WI38 (cell line): ENCODE measurements around the gene CRB1.

Source experiments
- H3K4me3 ChIP-seq: 2 replicates; pipeline ENCODE4 v1.5.1; 2011; ENCODE audit warnings: low read depth, mild to moderate bottlenecking, control low read depth, low read length
- CTCF ChIP-seq: IDR thresholded peaks from 2 replicates; pipeline ENCODE4 v1.5.1; 2012; ENCODE audit warnings: low read depth, mild to moderate bottlenecking, control low read depth, low read length

Gene CRB1

DNA sequence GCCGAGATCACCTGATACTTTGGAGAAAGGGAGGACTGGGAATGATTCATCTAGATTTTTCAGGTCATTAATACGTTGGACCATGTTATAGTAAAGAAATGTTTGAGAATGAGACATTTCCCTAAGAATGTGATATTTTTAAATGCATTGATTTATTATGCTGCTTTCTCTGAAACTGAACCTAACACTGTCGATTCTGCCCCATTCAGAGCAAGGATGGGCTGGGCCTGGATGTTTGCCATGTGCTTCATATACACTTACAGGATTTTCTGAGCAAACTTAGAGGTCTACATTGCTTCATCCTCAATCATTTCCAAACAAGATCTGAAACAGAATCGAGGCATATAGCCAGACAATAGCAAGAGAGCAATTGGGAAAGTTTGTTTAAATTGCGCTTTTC, 183.3 kb downstream of the CRB1 start:
- TF ChIP-seq CTCF = no peak
- no peak overlapping the region for H3K4me3 ChIP-seq

DNA sequence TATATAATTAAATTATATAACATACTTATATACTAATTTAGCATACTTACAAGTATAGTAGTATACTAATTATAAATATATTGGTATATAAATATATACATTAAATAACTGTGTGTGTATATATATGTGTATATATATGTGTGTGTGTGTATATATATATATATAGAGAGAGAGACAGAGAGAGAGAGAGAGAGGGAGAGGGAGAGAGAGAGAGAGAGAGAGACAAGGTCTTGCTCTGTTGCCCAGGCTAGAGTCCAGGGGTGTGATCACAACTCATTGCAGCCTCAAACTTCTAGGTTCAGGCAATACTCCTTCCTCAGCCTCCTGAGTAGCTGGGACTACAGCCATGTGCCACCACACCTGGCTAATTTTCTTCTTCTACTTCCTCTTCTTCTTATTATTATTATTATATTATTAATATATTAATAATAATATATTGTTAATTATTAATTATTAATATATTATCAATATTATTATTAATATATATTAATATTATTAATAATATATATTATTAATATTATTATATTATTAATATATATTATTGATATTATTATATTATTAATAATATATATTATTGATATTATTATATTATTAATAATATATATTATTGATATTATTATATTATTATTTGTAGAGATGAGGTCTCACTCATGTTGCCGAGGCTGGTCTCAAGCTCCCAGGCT, 185.5 kb downstream of the CRB1 start:
- no peak overlapping the region for H3K4me3 ChIP-seq
- TF ChIP-seq CTCF = no peak

DNA sequence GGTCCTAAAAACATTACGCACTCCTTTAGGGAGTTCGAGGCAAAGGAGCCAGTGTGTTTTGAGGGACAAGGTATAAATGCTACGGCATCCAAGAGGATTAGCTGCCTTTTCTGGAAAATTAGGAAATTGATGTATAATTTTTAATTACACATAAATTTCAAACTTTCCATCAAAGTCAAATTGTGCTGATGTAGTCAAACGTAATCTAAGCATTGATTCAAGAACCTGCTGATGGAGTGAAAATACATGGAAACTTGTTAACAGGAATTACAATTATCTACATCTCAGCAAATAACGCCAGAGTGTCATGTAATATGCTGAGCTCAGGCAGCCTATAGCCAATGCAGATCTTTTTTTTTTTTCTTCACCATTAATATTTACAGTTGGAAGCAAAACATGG, 194.5 kb downstream of the CRB1 start:
- no peak for TF ChIP-seq CTCF
- no peak overlapping the region for H3K4me3 ChIP-seq

GRCh38 chr1:197463142-197463541, 195.1 kb downstream of the CRB1 start:
- no peak for TF ChIP-seq CTCF

GRCh38 chr1:197464044-197464443, 196.0 kb downstream of the CRB1 start:
- H3K4me3 ChIP-seq = no peak overlapping the region
- no peak for TF ChIP-seq CTCF

More at GRCh38 chr1:197463142-197463541, 195.1 kb downstream of the CRB1 start:
- H3K4me3 ChIP-seq = no peak overlapping the region

DNA sequence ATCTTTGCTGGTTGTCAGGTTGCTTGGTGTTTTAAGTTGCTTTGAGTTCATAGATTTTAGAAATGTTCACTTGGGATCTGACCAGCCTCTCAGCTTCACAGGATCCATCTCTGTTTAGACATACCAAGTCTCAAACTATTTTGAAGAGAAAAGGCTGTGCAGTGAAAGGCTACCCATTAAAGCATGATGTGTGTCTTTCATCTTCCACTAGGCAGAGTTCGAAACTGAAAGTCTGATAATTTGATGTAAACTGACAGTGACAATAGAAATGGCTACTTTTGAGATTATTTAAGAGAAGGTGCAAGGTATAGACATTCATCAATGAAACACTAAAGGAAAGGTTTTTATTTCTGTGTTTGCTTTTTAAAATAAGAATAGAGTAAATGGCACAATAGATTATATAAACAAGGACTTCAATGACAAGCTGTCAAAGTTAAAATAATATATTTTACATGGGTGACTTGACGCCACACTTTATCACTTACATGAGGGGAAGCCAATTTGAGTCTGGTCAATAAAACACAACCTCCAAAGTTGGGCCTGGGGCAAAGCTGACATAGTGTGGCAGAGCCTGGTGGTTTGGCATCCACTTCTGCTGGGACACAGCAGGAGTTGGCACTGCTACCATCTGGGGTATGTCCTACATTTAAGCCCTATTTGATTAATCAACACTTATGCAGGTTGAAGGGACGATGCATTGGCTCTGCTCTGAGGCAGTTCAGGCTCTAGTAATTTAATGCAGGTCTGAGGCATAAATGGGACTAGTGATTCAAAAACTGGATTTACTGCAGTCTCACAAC, 197.7 kb downstream of the CRB1 start:
- TF ChIP-seq CTCF = no peak
- no peak overlapping the region for H3K4me3 ChIP-seq

GRCh38 chr1:197466813-197467212, 198.8 kb downstream of the CRB1 start:
- TF ChIP-seq CTCF = no peak
- no peak overlapping the region for H3K4me3 ChIP-seq
